SK-N-SH (cell line): ENCODE data around the gene NLN. TPM values are rescaled to one million over a fixed set of nuclear protein-coding genes. Genes with fewer than 3 reads are reported as not detected.

Source experiments
- CTCF ChIA-PET: fragments of 300-600, 350-600 bp; formaldehyde crosslinking; extraction: SDS; loops from one replicate; lab custom pipeline; 2021; lab: Yijun Ruan, JAX
- POLR2A ChIA-PET: fragments of 350-600 bp; sonication (Branson Sonifier 250); formaldehyde crosslinking; extraction: SDS; loops from one replicate; lab custom pipeline; 2020; ENCODE audit warnings: antibody characterized with exemption, inconsistent platforms; lab: Yijun Ruan, JAX
- DNase-seq: peaks from one replicate; pipeline ENCODE4 v3.0.0; 2012
- H2AFZ ChIP-seq: fragments of 200-600 bp; sonication (generic); 2 replicates; pipeline ENCODE4 v1.8.1; 2016; ENCODE audit warnings: antibody characterized with exemption, mild to moderate bottlenecking, low read depth
- H3F3A ChIP-seq: fragments of 200-600 bp; sonication (generic); replicated peaks from 2 replicates; pipeline ENCODE3; 2016; ENCODE audit warnings: antibody characterized with exemption, mild to moderate bottlenecking; ENCODE audit not compliant: insufficient read depth
- H3K27ac ChIP-seq, 2 experiments: fragments of 200-500 bp in 1 of 2; fragments of 200-600 bp in 1 of 2; sonication (Bioruptor generic) in 1 of 2; sonication (generic), shearing (Covaris generic) in 1 of 2; 2 replicates each; pipeline versions ENCODE4 v1.5.1 to v1.6.1; 2014 to 2016; ENCODE audit warnings: low read depth in 2 of 2, inconsistent platforms in 1 of 2, low read length in 1 of 2, mild to moderate bottlenecking in 1 of 2, mixed read lengths in 1 of 2
- H3K27me3 ChIP-seq: fragments of 200-600 bp; sonication (generic), shearing (Covaris generic); 2 replicates; pipeline ENCODE4 v1.6.1; 2016; ENCODE audit warnings: mixed run types; ENCODE audit not compliant: insufficient read depth
- H3K36me3 ChIP-seq, 2 experiments: fragments of 200-500 bp in 1 of 2; fragments of 200-600 bp in 1 of 2; sonication (Bioruptor generic) in 1 of 2; sonication (generic) in 1 of 2; replicated peaks in 1 of 2; 2 replicates each; pipeline versions ENCODE3 to v1.5.1; 2014 to 2016; ENCODE audit warnings: low read length in 1 of 2, mild to moderate bottlenecking in 1 of 2; ENCODE audit not compliant: insufficient read depth in 2 of 2, control insufficient read depth in 1 of 2
- H3K4me1 ChIP-seq, 2 experiments: fragments of 200-500 bp in 1 of 2; fragments of 200-600 bp in 1 of 2; sonication (Bioruptor generic) in 1 of 2; sonication (generic), shearing (Covaris generic) in 1 of 2; 2 replicates each; pipeline versions ENCODE4 v1.5.1 to v1.6.1; 2014 to 2016; ENCODE audit warnings: low read depth in 1 of 2, low read length in 1 of 2, mixed run types in 1 of 2; ENCODE audit not compliant: insufficient read depth in 2 of 2, control insufficient read depth in 1 of 2
- H3K4me2 ChIP-seq: fragments of 200-600 bp; sonication (generic), shearing (Covaris generic); 2 replicates; pipeline ENCODE4 v1.6.1; 2017; ENCODE audit warnings: mixed run types
- H3K4me3 ChIP-seq, 2 experiments: fragments of 200-500 bp in 1 of 2; fragments of 200-600 bp in 1 of 2; sonication (Bioruptor generic) in 1 of 2; sonication (generic), shearing (Covaris generic) in 1 of 2; 2 replicates each; pipeline versions ENCODE4 v1.5.1 to v1.8.1; 2014 to 2016; ENCODE audit warnings: low read depth in 2 of 2, inconsistent platforms in 1 of 2, low read length in 1 of 2, mild to moderate bottlenecking in 1 of 2, mixed read lengths in 1 of 2, moderate library complexity in 1 of 2
- H3K79me2 ChIP-seq: fragments of 200-600 bp; sonication (generic); 2 replicates; pipeline ENCODE4 v1.8.1; 2017; ENCODE audit warnings: mild to moderate bottlenecking; ENCODE audit not compliant: insufficient read depth
- H3K9ac ChIP-seq: fragments of 200-600 bp; sonication (generic); 2 replicates; pipeline ENCODE4 v1.6.1; 2017; ENCODE audit warnings: mixed run types
- H3K9me2 ChIP-seq: fragments of 200-600 bp; sonication (generic); 2 replicates; pipeline ENCODE4 v1.6.1; 2017; ENCODE audit warnings: mixed run types
- H3K9me3 ChIP-seq: fragments of 200-600 bp; sonication (generic); 2 replicates; pipeline ENCODE4 v1.6.1; 2017; ENCODE audit warnings: mixed run types, mild to moderate bottlenecking, moderate library complexity
- H4K20me1 ChIP-seq: fragments of 200-600 bp; sonication (generic); 2 replicates; pipeline ENCODE4 v1.6.1; 2017; ENCODE audit warnings: mild to moderate bottlenecking, mixed run types; ENCODE audit not compliant: insufficient read depth
- ELF1 ChIP-seq: IDR thresholded peaks from 2 replicates; pipeline ENCODE4 v1.4.0; 2012
- EP300 ChIP-seq, 2 experiments: IDR thresholded peaks; 2 replicates each; pipeline versions ENCODE4 v1.4.0 to v1.6.1; 2012; ENCODE audit warnings: borderline replicate concordance in 1 of 2, low read depth in 1 of 2, low read length in 1 of 2
- FOSL2 ChIP-seq: IDR thresholded peaks from 2 replicates; pipeline ENCODE4 v1.4.0; 2012; ENCODE audit warnings: low read depth, mild to moderate bottlenecking, moderate library complexity, borderline replicate concordance
- FOXM1 ChIP-seq: IDR thresholded peaks from 2 replicates; pipeline ENCODE4 v1.4.0; 2012; ENCODE audit warnings: low read depth, mild to moderate bottlenecking
- GATA2 ChIP-seq: sonication (generic); formaldehyde crosslinking; IDR thresholded peaks from 2 replicates; pipeline ENCODE4 v1.5.0; 2020; ENCODE audit warnings: mild to moderate bottlenecking, missing genetic modification reagents
- IRF3 ChIP-seq: fragments of 150-350 bp; IDR thresholded peaks from 2 replicates; pipeline ENCODE4 v1.6.1; 2016; ENCODE audit warnings: mild to moderate bottlenecking, low read depth, low read length
- JUND ChIP-seq: IDR thresholded peaks from 2 replicates; pipeline ENCODE4 v1.4.0; 2012
- MAX ChIP-seq: IDR thresholded peaks from 2 replicates; pipeline ENCODE4 v1.4.0; 2012; ENCODE audit warnings: low read depth
- MEF2A ChIP-seq: IDR thresholded peaks from 2 replicates; pipeline ENCODE4 v1.4.0; 2012; ENCODE audit warnings: low read depth, borderline replicate concordance
- MXI1 ChIP-seq: IDR thresholded peaks from 2 replicates; pipeline ENCODE4 v1.6.1; 2012; ENCODE audit warnings: mild to moderate bottlenecking, low read depth, low read length, improper control_type of control experiment
- NFIC ChIP-seq: IDR thresholded peaks from 2 replicates; pipeline ENCODE4 v1.4.0; 2012; ENCODE audit warnings: borderline replicate concordance
- RAD21 ChIP-seq: IDR thresholded peaks from 2 replicates; pipeline ENCODE4 v1.6.1; 2012; ENCODE audit warnings: mild to moderate bottlenecking, low read length
- RCOR1 ChIP-seq: fragments of 150-350 bp; IDR thresholded peaks from 2 replicates; pipeline ENCODE4 v1.6.1; 2017; ENCODE audit warnings: antibody characterized with exemption, low read length
- REST ChIP-seq: IDR thresholded peaks from 2 replicates; pipeline ENCODE4 v1.6.1; 2012; ENCODE audit warnings: mild to moderate bottlenecking, low read depth, low read length, moderate library complexity
- RFX5 ChIP-seq: IDR thresholded peaks from 2 replicates; pipeline ENCODE4 v1.6.1; 2012; ENCODE audit warnings: mild to moderate bottlenecking, improper control_type of control experiment, low read length
- RXRA ChIP-seq: IDR thresholded peaks from 2 replicates; pipeline ENCODE4 v1.4.0; 2012; ENCODE audit warnings: low read depth, mild to moderate bottlenecking, borderline replicate concordance
- SMC3 ChIP-seq: IDR thresholded peaks from 2 replicates; pipeline ENCODE4 v1.6.1; 2012; ENCODE audit warnings: low read depth, low read length, improper control_type of control experiment
- TEAD4 ChIP-seq: IDR thresholded peaks from 2 replicates; pipeline ENCODE4 v1.4.0; 2012; ENCODE audit warnings: mild to moderate bottlenecking, borderline replicate concordance; ENCODE audit not compliant: insufficient read depth
- USF1 ChIP-seq: IDR thresholded peaks from 2 replicates; pipeline ENCODE4 v1.4.0; 2012; ENCODE audit warnings: low read depth, borderline replicate concordance
- WGBS: methylation state at CpG from one replicate; pipeline ENCODE4 v1.1.6; 2017; ENCODE audit warnings: low lambda C conversion rate; 5-methylcytosine and 5-hydroxymethylcytosine counted together
- polyA plus RNA-seq, 3 experiments: library from polyadenylated mRNA; depleted of rRNA; stranded (reverse); fragments of >200 nt; gene quantifications; 2 replicates each; pipeline ENCODE4 v1.2.3, GENCODE V29; 2012

NLN gene
- polyA plus RNA-seq, 1 of the 3 experiments (the other 2 are of a cell fraction) = 17.1 TPM

- 0 out of 4 replicates have a peak, but pooled peaks cover 0 to 9% of the 10 kb centered on the region in 2 experiments for H3K4me1 ChIP-seq
- WGBS = 86% methylated on average over 2 of the region's 2 CpGs
- no peak overlapping the region for H2AFZ ChIP-seq
- POLR2A ChIA-PET = no interaction called here
- H3K9me2 ChIP-seq = no peaks in the 10 kb centered on the region
- H3K79me2 ChIP-seq = peaks cover 46% of the 10 kb centered on the region
- peaks cover 8% of the 10 kb centered on the region; the same call in 1 of the 2 replicates for H4K20me1 ChIP-seq
- no peaks in the 10 kb centered on the region for H3F3A ChIP-seq
- TF ChIP-seq NFIC (no peak), JUND (no peak), REST (no peak), FOSL2 (no peak), RAD21 (no peak), MXI1 (no peak)
- H3K27me3 ChIP-seq = no peaks in the 10 kb centered on the region
- no peak overlapping the region for H3K9ac ChIP-seq
- no peak overlapping the region for H3K27ac ChIP-seq
- H3K4me3 ChIP-seq = no peak overlapping the region
- no peaks in the 10 kb centered on the region for H3K36me3 ChIP-seq
- no peaks in the 10 kb centered on the region for H3K9me3 ChIP-seq
- no peak for DNase-seq
- CTCF ChIA-PET = no interaction called here
- H3K4me2 ChIP-seq = no peak overlapping the region
Observed at GRCh38 chr5:65750938-65751337, 28.9 kb downstream of the NLN start.

GRCh38 chr5:65753189-65753588, 31.2 kb downstream of the NLN start:
- Histone ChIP-seq H3K4me1 (0 out of 4 replicates have a peak, but pooled peaks cover 0 to 9% of the 10 kb centered on the region in 2 experiments), H3K36me3 (peaks cover 0 to 2% of the 10 kb centered on the region in 2 experiments), H2AFZ (no peak overlapping the region), H3K4me3 (no peak overlapping the region), H3F3A (no peaks in the 10 kb centered on the region), H3K27ac (no peak overlapping the region), H3K9me2 (no peaks in the 10 kb centered on the region), H3K9me3 (no peaks in the 10 kb centered on the region), H3K4me2 (no peak overlapping the region), H3K79me2 (peaks cover 33% of the 10 kb centered on the region)
- WGBS = 94% methylated on average over 8 of the region's 8 CpGs
- DNase-seq = no peak
- CTCF ChIA-PET = no interaction called here
- TF ChIP-seq RCOR1 (no peak), TEAD4 (no peak), MEF2A (no peak), RFX5 (no peak), ELF1 (no peak), RXRA (no peak), USF1 (no peak), GATA2 (no peak), FOXM1 (no peak), SMC3 (no peak), EP300 (IDR thresholded peaks at IDR 0.05; ENCODE audit: borderline replicate concordance in 1 of 2, low read depth in 1 of 2, low read length in 1 of 2) (no peak), MAX (no peak), IRF3 (no peak)
- TF ChIP-seq, all 33 proteins: peak for 0
- H3K9ac ChIP-seq = no peak overlapping the region
- peaks cover 8% of the 10 kb centered on the region; the same call in 1 of the 2 replicates for H4K20me1 ChIP-seq
- POLR2A ChIA-PET = no interaction called here
- no peaks in the 10 kb centered on the region for H3K27me3 ChIP-seq
